K562 (cell line): ENCODE results near the gene HPD. TPM values are rescaled to one million over a fixed set of nuclear protein-coding genes. Genes with fewer than 3 reads are reported as not detected.

Experiments
- ATAC-seq: fragments of 200-7000 bp; cut with Tn5 transposase; 3 replicates; pipeline ENCODE4 v1.9.1; 2020; ENCODE audit warnings: moderate library complexity
- BruUV-seq: library from RNA; stranded (reverse); fragments of 400-500 nt; replicated peaks from 2 replicates; lab custom pipeline; 2021; lab: Mats Ljungman, UMichigan
- CTCF ChIA-PET: fragments of 300-600 bp; formaldehyde crosslinking; extraction: SDS; loops from one replicate; lab custom pipeline; 2021; ENCODE audit warnings: low intra/inter-chr PET ratio; lab: Yijun Ruan, JAX
- POLR2A ChIA-PET: fragments of 300-600, 350-650 bp; sonication (Branson Sonifier 250); formaldehyde crosslinking; extraction: SDS; loops from one replicate; lab custom pipeline; 2021; ENCODE audit warnings: antibody characterized with exemption, inconsistent platforms; lab: Yijun Ruan, JAX
- DNase-seq, 4 experiments: peaks; one replicate each; pipeline versions ENCODE4 v3.0.0 to v3.0.0-alpha.2; 2011 to 2018; ENCODE audit warnings: low spot score in 3 of 4, mixed read lengths in 3 of 4; ENCODE audit errors: extremely low read depth in 1 of 4
- FAIRE-seq: peaks from 2 replicates; lab custom pipeline; 2011; peaks lifted over from hg19 to GRCh38; lab: Jason Lieb, UNC
- H2AFZ ChIP-seq: 2 replicates; pipeline ENCODE4 v1.6.0; 2011; ENCODE audit warnings: low read depth, low read length, control low read depth, inconsistent platforms
- H3K27ac ChIP-seq: fragments of 200-600 bp; 3 replicates; pipeline ENCODE4 v1.8.0; 2011; ENCODE audit warnings: low read depth, mild to moderate bottlenecking, control low read depth, inconsistent platforms, low read length, moderate library complexity, mixed read lengths; ENCODE audit errors: extremely low read depth
- H3K27me3 ChIP-seq, 2 experiments: fragments of 300-600 bp in 1 of 2; 2 replicates in 1 of 2; 3 replicates in 1 of 2; pipeline versions ENCODE4 v1.6.0 to v1.8.0; 2011; ENCODE audit warnings: inconsistent platforms in 2 of 2, low read length in 2 of 2, mild to moderate bottlenecking in 1 of 2, mixed read lengths in 1 of 2, moderate library complexity in 1 of 2; ENCODE audit not compliant: control insufficient read depth in 2 of 2, insufficient read depth in 2 of 2
- H3K36me3 ChIP-seq: fragments of 300-600 bp; 3 replicates; pipeline ENCODE4 v1.8.0; 2011; ENCODE audit warnings: mild to moderate bottlenecking, low read length, inconsistent platforms; ENCODE audit not compliant: control insufficient read depth, insufficient read depth
- H3K4me1 ChIP-seq, 2 experiments: fragments of 200-600 bp in 1 of 2; replicated peaks in 1 of 2; 2 replicates in 1 of 2; 3 replicates in 1 of 2; pipeline versions ENCODE4 v1.5.1 to v1.8.0; 2011; ENCODE audit warnings: inconsistent platforms in 2 of 2, low read length in 2 of 2, mild to moderate bottlenecking in 1 of 2, mixed read lengths in 1 of 2, moderate library complexity in 1 of 2; ENCODE audit not compliant: control insufficient read depth in 2 of 2, insufficient read depth in 2 of 2
- H3K4me2 ChIP-seq: 2 replicates; pipeline ENCODE4 v1.6.1; 2011; ENCODE audit warnings: low read length, control low read depth, inconsistent platforms, mixed read lengths; ENCODE audit not compliant: insufficient read depth
- H3K4me3 ChIP-seq: fragments of 200-600 bp; sonication (generic), shearing (Covaris generic); 2 replicates; pipeline ENCODE4 v1.5.1; 2016; ENCODE audit warnings: control low read depth, inconsistent platforms
- H3K79me2 ChIP-seq: fragments of 200-600 bp; 3 replicates; pipeline ENCODE4 v1.8.0; 2011; ENCODE audit warnings: low read length, inconsistent platforms; ENCODE audit not compliant: control insufficient read depth, insufficient read depth
- H3K9ac ChIP-seq, 2 experiments: 2 replicates each; pipeline versions ENCODE4 v1.6.0 to v1.6.1; 2011; ENCODE audit warnings: low read depth in 2 of 2, low read length in 2 of 2, control low read depth in 1 of 2, inconsistent platforms in 1 of 2, mild to moderate bottlenecking in 1 of 2, mixed read lengths in 1 of 2; ENCODE audit not compliant: insufficient read depth in 1 of 2
- H3K9me1 ChIP-seq: one replicate; pipeline ENCODE4 v1.6.0; 2011; ENCODE audit warnings: inconsistent platforms, mild to moderate bottlenecking, low read length, moderate library complexity; ENCODE audit not compliant: control insufficient read depth, insufficient read depth
- H3K9me3 ChIP-seq: replicated peaks from 2 replicates; pipeline ENCODE4 v1.5.1; 2011; ENCODE audit warnings: low read depth, low read length, inconsistent platforms; ENCODE audit not compliant: control insufficient read depth, insufficient read depth
- H4K20me1 ChIP-seq: replicated peaks from 2 replicates; pipeline ENCODE4 v1.6.1; 2011; ENCODE audit warnings: low read length, inconsistent platforms, mixed read lengths; ENCODE audit not compliant: control insufficient read depth, insufficient read depth
- MAX ChIP-seq: sonication (generic); formaldehyde crosslinking; IDR thresholded peaks from 2 replicates; pipeline ENCODE4 v1.9.0; 2022; ENCODE audit warnings: mild to moderate bottlenecking, missing genetic modification reagents
- MAZ ChIP-seq, 2 experiments: fragments of 450-650 bp in 1 of 2; sonication (generic) in 1 of 2; formaldehyde crosslinking; IDR thresholded peaks in 1 of 2; conservative IDR thresholded peaks in 1 of 2; 2 replicates each; pipeline versions ENCODE4 v1.4.0 to v1.5.0; 2020; ENCODE audit warnings: mild to moderate bottlenecking in 1 of 2, missing genetic modification reagents in 1 of 2
- RBM22 ChIP-seq: fragments of 200-400 bp; formaldehyde crosslinking; IDR thresholded peaks from 2 replicates; pipeline ENCODE4 v1.6.1; 2018; ENCODE audit warnings: low read length, low read depth; ENCODE audit not compliant: poor library complexity, severe bottlenecking
- SMARCA5 ChIP-seq: fragments of 450-650 bp; IDR thresholded peaks from 2 replicates; pipeline ENCODE4 v1.6.1; 2016
- ZNF589 ChIP-seq: fragments of 200-800 bp; sonication (Bioruptor generic); IDR thresholded peaks from 2 replicates; pipeline ENCODE4 v1.6.1; 2016; ENCODE audit warnings: low read depth, missing genetic modification characterization, missing compliant biosample characterization
- WGBS: fragments of 100-300 bp; shearing (Covaris generic); methylation state at CpG from one replicate; pipeline ENCODE4 v1.1.6; 2016; ENCODE audit warnings: low coverage, mixed read lengths; ENCODE audit not compliant: insufficient coverage; ENCODE audit errors: missing lambda C conversion rate; 5-methylcytosine and 5-hydroxymethylcytosine counted together
- in situ Hi-C: fragments of 300-500 bp; cut with MboI; formaldehyde crosslinking; loops from 4 replicates; pipeline ENCODE4 v1.15.0; 2018; ENCODE audit warnings: inconsistent platforms, mixed read lengths
- intact Hi-C: fragments of 100-400 bp; cut with micrococcal nuclease; formaldehyde crosslinking; loops from 2 replicates; pipeline ENCODE4 v1.14.2; 2022
- polyA plus RNA-seq, 8 experiments: library from polyadenylated mRNA; depleted of rRNA in 4 of 8; stranded (reverse) in 5 of 8; unstranded in 3 of 8; fragments of >200 nt; fragmentation: Nextera tagmentation in 2 of 8; fragmentation: Illumina TruSeq in 1 of 8; extraction: Ambion mirVana in 2 of 8; extraction: Trizol in 1 of 8; gene quantifications; 2 replicates each; pipeline versions ENCODE4 v1.2.1 to v1.2.3, GENCODE V29; 2011 to 2014; ENCODE audit warnings: inconsistent platforms in 1 of 8, missing spikeins in 1 of 8
- small RNA-seq: library from RNA; depleted of rRNA; stranded (forward); fragments of <200 nt; gene quantifications from one replicate; pipeline ENCODE3, GENCODE V24; 2014
- total RNA-seq, 7 experiments: library from RNA; depleted of rRNA in 6 of 7; stranded (reverse); fragments of >200 nt in 6 of 7; fragmentation: Illumina TruSeq in 2 of 7; extraction: Trizol in 2 of 7; gene quantifications; 2 replicates each; pipeline versions ENCODE4 v1.2.1 to v1.2.3, GENCODE V29; 2011 to 2021; ENCODE audit warnings: low replicate concordance in 1 of 7

Gene HPD
- total and polyA plus RNA-seq, 9 of the 15 experiments (the other 6 are each of a cell fraction or from before 2014, with no cell fraction given) = 0.06 to 0.29 (median 0.07) TPM; not detected in 4

- peaks cover 7% of the 10 kb centered on the region; the same call in 2 of the 3 replicates for H3K79me2 ChIP-seq
- no peaks in the 10 kb centered on the region for H3K9me3 ChIP-seq
- POLR2A ChIA-PET = interaction anchor here (0.7 to 9.4 kb wide), 3 partner anchors 12 to 237 kb away, joined by 3 to 194 read pairs (median 4); partner anchors contain the start of gene SETD1B
Observed at GRCh38 chr12:121789800-121790728, 68.6 kb downstream of the HPD start.

More at GRCh38 chr12:121789800-121790728, 68.6 kb downstream of the HPD start:
- DNase-seq = no peak
- H3K4me2 ChIP-seq = no peak overlapping the region
- H3K27me3 ChIP-seq = no peaks in the 10 kb centered on the region
- in situ Hi-C loops = loop anchor here (5.0 kb wide), 2 partner anchors 98 to 238 kb away; no protein-coding TSS in a partner anchor
- H3K4me1 ChIP-seq = peaks cover 8 to 50% of the 10 kb centered on the region in 2 experiments
- no peak overlapping the region for H3K4me3 ChIP-seq
- ATAC-seq = no peak
- no peaks in the 10 kb centered on the region for H3K9me1 ChIP-seq
- TF ChIP-seq ZNF589 (CRISPR knock-in tag) (no peak), MAX (CRISPR knock-in tag) (peak; percentile 16; the same call in 1 of the 2 replicates), RBM22 (no peak), SMARCA5 (no peak), MAZ (CRISPR knock-in tag; conservative IDR thresholded peaks at IDR 0.05 in 1 of 2, IDR thresholded peaks at IDR 0.05 in 1 of 2) (0 out of 4 replicates have a peak, but pooled peaks of 1 of the 2 experiments have one; percentile 34)
- H4K20me1 ChIP-seq = 0 out of 2 replicates have a peak, but pooled peaks cover under 1% of the 10 kb centered on the region
- FAIRE-seq = no peak
- H3K36me3 ChIP-seq = peaks cover under 1% of the 10 kb centered on the region; the same call in 1 of the 3 replicates
- no peak overlapping the region for H2AFZ ChIP-seq
- intact Hi-C loops = loop anchor here (5.0 kb wide), 1 partner anchor 238 kb away; no protein-coding TSS in a partner anchor
- WGBS = 65% methylated on average over 18 of the region's 28 CpGs
- CTCF ChIA-PET = interaction anchor here (1.2 kb wide), 1 partner anchor 93 kb away, joined by 3 read pairs; no protein-coding TSS in a partner anchor
- no peak overlapping the region for H3K27ac ChIP-seq
- BruUV-seq = no TSS peak
- H3K9ac ChIP-seq = peak overlapping the region in 1 of 2 experiments; percentile 80; a peak in 2 of 4 replicates

Small RNA genes lying within 50 kb of the gene (small RNA-seq; reads per million reads assigned to genes)
- not detected for gene AC069503.3
- not detected for gene RF00017
- gene RNU7-170P = not detected

Other genes starting within 250 kb of the HPD start
Only the 7 nearest of the 9 such genes appear.
- 0.09 and 0.12 TPM in 2 replicates for gene MORN3, start 189.2 kb downstream of the HPD start, total RNA-seq (2014; rRNA removed)
- gene MORN3, start 189.2 kb downstream of the HPD start, total RNA-seq (2014; rRNA removed; fragmentation: Illumina TruSeq; extraction: Trizol) = 0.22 and 0.26 TPM in 2 replicates
- 0.11 TPM in 2 replicates for gene MORN3, start 189.2 kb downstream of the HPD start, total RNA-seq (2015; rRNA removed; fragmentation: Illumina TruSeq; extraction: Trizol)
- 0.22 TPM in 2 replicates for gene MORN3, start 189.2 kb downstream of the HPD start, total RNA-seq (2021)
- gene MORN3, start 189.2 kb downstream of the HPD start, polyA plus RNA-seq (2011; rRNA removed) = 0.20 and 0.28 TPM in 2 replicates
- 0.19 and 0.32 TPM in 2 replicates for gene MORN3, start 189.2 kb downstream of the HPD start, polyA plus RNA-seq (2014; fragmentation: Illumina TruSeq; extraction: Trizol)
- under 1 TPM; 0.25 to 0.27 TPM for gene MORN3, start 189.2 kb downstream of the HPD start, polyA plus RNA-seq (2014; fragmentation: Nextera tagmentation; extraction: Ambion mirVana)
- gene MORN3, start 189.2 kb downstream of the HPD start, polyA plus RNA-seq (2014; rRNA removed) = 0.12 and 0.15 TPM in 2 replicates
- 9.0 and 11.2 TPM in 2 replicates for gene TMEM120B, start 146.1 kb downstream of the HPD start, total RNA-seq (2014; rRNA removed)
- gene TMEM120B, start 146.1 kb downstream of the HPD start, total RNA-seq (2014; rRNA removed; fragmentation: Illumina TruSeq; extraction: Trizol) = 4.7 and 7.4 TPM in 2 replicates
- gene TMEM120B, start 146.1 kb downstream of the HPD start, total RNA-seq (2015; rRNA removed; fragmentation: Illumina TruSeq; extraction: Trizol) = 6.5 and 7.0 TPM in 2 replicates
- gene TMEM120B, start 146.1 kb downstream of the HPD start, total RNA-seq (2021) = 17.0 and 18.6 TPM in 2 replicates
- gene TMEM120B, start 146.1 kb downstream of the HPD start, polyA plus RNA-seq (2011; rRNA removed) = 7.2 and 11.4 TPM in 2 replicates
- 10.1 and 11.4 TPM in 2 replicates for gene TMEM120B, start 146.1 kb downstream of the HPD start, polyA plus RNA-seq (2014; fragmentation: Illumina TruSeq; extraction: Trizol)
- 1 to 10 TPM; 1.7 to 3.8 TPM for gene TMEM120B, start 146.1 kb downstream of the HPD start, polyA plus RNA-seq (2014; fragmentation: Nextera tagmentation; extraction: Ambion mirVana)
- 12.2 and 18.5 TPM in 2 replicates for gene TMEM120B, start 146.1 kb downstream of the HPD start, polyA plus RNA-seq (2014; rRNA removed)
- 3.5 and 3.9 TPM in 2 replicates for gene RHOF, start 65.2 kb downstream of the HPD start, total RNA-seq (2014; rRNA removed)
- gene RHOF, start 65.2 kb downstream of the HPD start, total RNA-seq (2014; rRNA removed; fragmentation: Illumina TruSeq; extraction: Trizol) = 3.1 and 3.9 TPM in 2 replicates
- 4.3 and 4.8 TPM in 2 replicates for gene RHOF, start 65.2 kb downstream of the HPD start, total RNA-seq (2015; rRNA removed; fragmentation: Illumina TruSeq; extraction: Trizol)
- 10.1 and 10.4 TPM in 2 replicates for gene RHOF, start 65.2 kb downstream of the HPD start, total RNA-seq (2021)
- 4.0 and 6.3 TPM in 2 replicates for gene RHOF, start 65.2 kb downstream of the HPD start, polyA plus RNA-seq (2011; rRNA removed)
- gene RHOF, start 65.2 kb downstream of the HPD start, polyA plus RNA-seq (2014; fragmentation: Illumina TruSeq; extraction: Trizol) = 4.3 and 5.4 TPM in 2 replicates
- gene RHOF, start 65.2 kb downstream of the HPD start, polyA plus RNA-seq (2014; fragmentation: Nextera tagmentation; extraction: Ambion mirVana) = under 1 TPM; 0.13 to 0.45 TPM
- 8.8 and 9.5 TPM in 2 replicates for gene RHOF, start 65.2 kb downstream of the HPD start, polyA plus RNA-seq (2014; rRNA removed)
- gene SETD1B, start 54.9 kb downstream of the HPD start, total RNA-seq (2014; rRNA removed) = 2.9 and 4.7 TPM in 2 replicates
- gene SETD1B, start 54.9 kb downstream of the HPD start, total RNA-seq (2014; rRNA removed; fragmentation: Illumina TruSeq; extraction: Trizol) = 0.99 and 1.4 TPM in 2 replicates
- 2.1 and 3.1 TPM in 2 replicates for gene SETD1B, start 54.9 kb downstream of the HPD start, total RNA-seq (2015; rRNA removed; fragmentation: Illumina TruSeq; extraction: Trizol)
- gene SETD1B, start 54.9 kb downstream of the HPD start, total RNA-seq (2021) = 23.6 and 26.6 TPM in 2 replicates
- gene SETD1B, start 54.9 kb downstream of the HPD start, polyA plus RNA-seq (2011; rRNA removed) = 0.77 and 1.1 TPM in 2 replicates
- gene SETD1B, start 54.9 kb downstream of the HPD start, polyA plus RNA-seq (2014; fragmentation: Illumina TruSeq; extraction: Trizol) = 6.1 and 10.6 TPM in 2 replicates
- gene SETD1B, start 54.9 kb downstream of the HPD start, polyA plus RNA-seq (2014; fragmentation: Nextera tagmentation; extraction: Ambion mirVana) = 1 to 10 TPM in 1 of 2 experiments, under 1 TPM in 1; 0.48 to 2.3 TPM
- 6.9 and 7.1 TPM in 2 replicates for gene SETD1B, start 54.9 kb downstream of the HPD start, polyA plus RNA-seq (2014; rRNA removed)
- 143 and 187 TPM in 2 replicates for gene PSMD9, start 29.9 kb upstream of the HPD start, total RNA-seq (2014; rRNA removed)
- gene PSMD9, start 29.9 kb upstream of the HPD start, total RNA-seq (2014; rRNA removed; fragmentation: Illumina TruSeq; extraction: Trizol) = 34.1 and 34.5 TPM in 2 replicates
- gene PSMD9, start 29.9 kb upstream of the HPD start, total RNA-seq (2015; rRNA removed; fragmentation: Illumina TruSeq; extraction: Trizol) = 61.7 and 78.2 TPM in 2 replicates
- gene PSMD9, start 29.9 kb upstream of the HPD start, total RNA-seq (2021) = 66.4 and 71.7 TPM in 2 replicates
- 61.3 and 68.5 TPM in 2 replicates for gene PSMD9, start 29.9 kb upstream of the HPD start, polyA plus RNA-seq (2011; rRNA removed)
- 31.0 and 60.0 TPM in 2 replicates for gene PSMD9, start 29.9 kb upstream of the HPD start, polyA plus RNA-seq (2014; fragmentation: Illumina TruSeq; extraction: Trizol)
- gene PSMD9, start 29.9 kb upstream of the HPD start, polyA plus RNA-seq (2014; fragmentation: Nextera tagmentation; extraction: Ambion mirVana) = 10 to 100 TPM; 12.2 to 22.8 TPM
- gene PSMD9, start 29.9 kb upstream of the HPD start, polyA plus RNA-seq (2014; rRNA removed) = 92.2 and 107 TPM in 2 replicates
- gene CFAP251, start 59.7 kb upstream of the HPD start, total RNA-seq (2014; rRNA removed) = 23.9 and 25.2 TPM in 2 replicates
- gene CFAP251, start 59.7 kb upstream of the HPD start, total RNA-seq (2014; rRNA removed; fragmentation: Illumina TruSeq; extraction: Trizol) = 16.6 and 19.0 TPM in 2 replicates
- gene CFAP251, start 59.7 kb upstream of the HPD start, total RNA-seq (2015; rRNA removed; fragmentation: Illumina TruSeq; extraction: Trizol) = 16.2 and 19.1 TPM in 2 replicates
- gene CFAP251, start 59.7 kb upstream of the HPD start, total RNA-seq (2021) = 17.2 and 18.2 TPM in 2 replicates
- gene CFAP251, start 59.7 kb upstream of the HPD start, polyA plus RNA-seq (2011; rRNA removed) = 20.0 and 22.2 TPM in 2 replicates
- 16.5 and 18.1 TPM in 2 replicates for gene CFAP251, start 59.7 kb upstream of the HPD start, polyA plus RNA-seq (2014; fragmentation: Illumina TruSeq; extraction: Trizol)
- 10 to 100 TPM; 17.4 to 24.3 TPM for gene CFAP251, start 59.7 kb upstream of the HPD start, polyA plus RNA-seq (2014; fragmentation: Nextera tagmentation; extraction: Ambion mirVana)
- gene CFAP251, start 59.7 kb upstream of the HPD start, polyA plus RNA-seq (2014; rRNA removed) = 27.7 and 31.0 TPM in 2 replicates
- 16.1 and 23.1 TPM in 2 replicates for gene BCL7A, start 163.0 kb upstream of the HPD start, total RNA-seq (2014; rRNA removed)
- gene BCL7A, start 163.0 kb upstream of the HPD start, total RNA-seq (2014; rRNA removed; fragmentation: Illumina TruSeq; extraction: Trizol) = 11.0 and 13.6 TPM in 2 replicates
- gene BCL7A, start 163.0 kb upstream of the HPD start, total RNA-seq (2015; rRNA removed; fragmentation: Illumina TruSeq; extraction: Trizol) = 14.9 TPM in 2 replicates
- 19.9 and 21.9 TPM in 2 replicates for gene BCL7A, start 163.0 kb upstream of the HPD start, total RNA-seq (2021)
- gene BCL7A, start 163.0 kb upstream of the HPD start, polyA plus RNA-seq (2011; rRNA removed) = 11.2 and 11.5 TPM in 2 replicates
- gene BCL7A, start 163.0 kb upstream of the HPD start, polyA plus RNA-seq (2014; fragmentation: Illumina TruSeq; extraction: Trizol) = 19.5 and 20.1 TPM in 2 replicates
- under 1 TPM; 0.25 to 0.30 TPM for gene BCL7A, start 163.0 kb upstream of the HPD start, polyA plus RNA-seq (2014; fragmentation: Nextera tagmentation; extraction: Ambion mirVana)
- 16.8 and 17.1 TPM in 2 replicates for gene BCL7A, start 163.0 kb upstream of the HPD start, polyA plus RNA-seq (2014; rRNA removed)